AG09309 (cell line): Measurements from ENCODE around the gene CENPX.

Source experiments
- DNase-seq: peaks from one replicate; pipeline ENCODE4 v3.0.0-alpha.2; 2010; ENCODE audit warnings: low read depth
- H3K4me3 ChIP-seq: 2 replicates; pipeline ENCODE4 v1.5.1; 2011; ENCODE audit warnings: mild to moderate bottlenecking, low read depth, low read length, moderate library complexity; ENCODE audit not compliant: control insufficient read depth
- CTCF ChIP-seq: IDR thresholded peaks from 2 replicates; pipeline ENCODE4 v1.5.1; 2011; ENCODE audit warnings: mild to moderate bottlenecking, low read depth, low read length, inconsistent platforms; ENCODE audit not compliant: insufficient read depth, control insufficient read depth; ENCODE audit errors: missing control alignments

CENPX gene

GRCh38 chr17:82003411-82004381 is 19.0 kb downstream of the CENPX start:
- peak; percentile 76 for DNase-seq
- H3K4me3 ChIP-seq, result peak overlapping the region; percentile 3; the same call in 1 of the 2 replicates
- TF ChIP-seq CTCF, result peak; percentile 14

- DNase-seq, result no peak
- H3K4me3 ChIP-seq, result no peak overlapping the region
- no peak for TF ChIP-seq CTCF
Observed at GRCh38 chr17:82001571-82002056, 21.1 kb downstream of the CENPX start.

- TF ChIP-seq CTCF, result no peak
- H3K4me3 ChIP-seq, result no peak overlapping the region
- DNase-seq, result no peak
Observed at GRCh38 chr17:82000803-82001570, 21.7 kb downstream of the CENPX start.

- no peak for DNase-seq
- no peak overlapping the region for H3K4me3 ChIP-seq
- no peak for TF ChIP-seq CTCF
Observed at GRCh38 chr17:81999976-82000802, 22.5 kb downstream of the CENPX start.

GRCh38 chr17:81999587-81999975 is 23.1 kb downstream of the CENPX start:
- TF ChIP-seq CTCF, result no peak
- no peak overlapping the region for H3K4me3 ChIP-seq
- DNase-seq, result no peak

GRCh38 chr17:81998691-81999438 is 23.8 kb downstream of the CENPX start:
- DNase-seq, result no peak
- no peak for TF ChIP-seq CTCF

More at GRCh38 chr17:81998691-81999438, 23.8 kb downstream of the CENPX start:
- H3K4me3 ChIP-seq, result no peak overlapping the region
